Measurements from ENCODE around the gene MYG1. TPM values are rescaled to one million over a fixed set of nuclear protein-coding genes. Genes with fewer than 3 reads are reported as not detected.

The MYG1 gene
- total and polyA plus RNA-seq, 2 donors (not counting 3 experiments of a cell fraction or from before 2014, with no cell fraction given): 65.5 to 65.8 TPM

GRCh38 chr12:53277981-53278380 is 21.5 kb upstream of the MYG1 start:
- ChIA-PET POLR2A (interaction anchor here (0.7 kb wide), 1 partner anchor 28 kb away, joined by 3 read pairs; no protein-coding TSS in a partner anchor), CTCF (interaction anchor here (0.6 to 2.2 kb wide), 4 partner anchors 10 to 64 kb away, joined by 3 to 21 read pairs (median 6); partner anchors contain the start of gene AAAS)
- no peak overlapping the region for H3K4me2 ChIP-seq (ENCODE audit: insufficient read depth, low read length)

More at GRCh38 chr12:53277981-53278380, 21.5 kb upstream of the MYG1 start:
- H2AFZ ChIP-seq (ENCODE audit: low read depth, low read length): no peak overlapping the region
- peaks cover 15 to 16% of the 10 kb centered on the region in 2 experiments for H3K36me3 ChIP-seq (ENCODE audit: control insufficient read depth in 2 of 2, extremely low read depth in 1 of 2, insufficient read depth in 2 of 2, low read length in 2 of 2)
- H4K20me1 ChIP-seq (replicated peaks; ENCODE audit: control insufficient read depth, extremely low read depth, insufficient read depth, low read length): no peaks in the 10 kb centered on the region
- no peaks in the 10 kb centered on the region for H3K79me2 ChIP-seq (ENCODE audit: control insufficient read depth, insufficient read depth, low read length)
- H3K9me1 ChIP-seq (replicated peaks; ENCODE audit: control insufficient read depth, extremely low read depth, insufficient read depth, low read length): no peaks in the 10 kb centered on the region
- FAIRE-seq (no peak), DNase-seq (ENCODE audit: low read depth, low spot score) (no peak)
- H3K9me3 ChIP-seq (replicated peaks; ENCODE audit: control insufficient read depth, insufficient read depth, low read length): no peaks in the 10 kb centered on the region
- no peak overlapping the region for H3K27ac ChIP-seq (ENCODE audit: insufficient read depth, low read depth, low read length)
- BruUV-seq (replicated peaks): no TSS peak
- intact Hi-C loops (cut with micrococcal nuclease): no loop called here
- dilution Hi-C loops (cut with MboI; ENCODE audit: extremely low pct_ligation_motif_present, low sequenced_read_pairs): no loop called here
- no peak overlapping the region for H3K4me3 ChIP-seq (replicated peaks in 1 of 3; ENCODE audit: insufficient read depth in 1 of 3, low read depth in 1 of 3, low read length in 3 of 3)
- H3K4me1 ChIP-seq (ENCODE audit: control insufficient read depth, extremely low read depth, insufficient read depth, low read length): no peaks in the 10 kb centered on the region
- no peak for TF ChIP-seq JUN (IDR thresholded peaks at IDR 0.05; ENCODE audit: borderline replicate concordance, insufficient read depth, insufficient read length, low read depth)
- TF ChIP-seq FOS (IDR thresholded peaks at IDR 0.05; ENCODE audit: borderline replicate concordance, insufficient read depth, low read length): no peak
- TF ChIP-seq POLR2AphosphoS5 (IDR thresholded peaks at IDR 0.05; ENCODE audit: insufficient read depth, low read depth, low read length): no peak
- TF ChIP-seq MAX (IDR thresholded peaks at IDR 0.05; ENCODE audit: insufficient read depth, insufficient read length): no peak
- no peak for TF ChIP-seq CTCF (IDR thresholded peaks at IDR 0.05; ENCODE audit: extremely low read depth in 1 of 2, insufficient read depth in 1 of 2, low read depth in 1 of 2, low read length in 2 of 2)
- no peak for TF ChIP-seq GATA2 (IDR thresholded peaks at IDR 0.05; ENCODE audit: insufficient read depth, insufficient read length, low read depth, low read length)
- TF ChIP-seq POLR2A (IDR thresholded peaks at IDR 0.05; ENCODE audit: low read depth, low read length): no peak
- TF ChIP-seq EZH2 (IDR thresholded peaks at IDR 0.05; ENCODE audit: borderline replicate concordance, low read depth, low read length, severe bottlenecking): no peak
- TF ChIP-seq MYC (IDR thresholded peaks at IDR 0.05; ENCODE audit: low read depth, low read length): no peak
- H3K27me3 ChIP-seq (ENCODE audit: control insufficient read depth in 2 of 2, insufficient read depth in 2 of 2, low read length in 2 of 2): no peaks in the 10 kb centered on the region
- no peak overlapping the region for H3K9ac ChIP-seq (replicated peaks; ENCODE audit: extremely low read depth, insufficient read depth, low read length)

Measured in endothelial cell of umbilical vein (primary cell).